ENCODE data around the gene ZNF117.

Gene ZNF117

DNA sequence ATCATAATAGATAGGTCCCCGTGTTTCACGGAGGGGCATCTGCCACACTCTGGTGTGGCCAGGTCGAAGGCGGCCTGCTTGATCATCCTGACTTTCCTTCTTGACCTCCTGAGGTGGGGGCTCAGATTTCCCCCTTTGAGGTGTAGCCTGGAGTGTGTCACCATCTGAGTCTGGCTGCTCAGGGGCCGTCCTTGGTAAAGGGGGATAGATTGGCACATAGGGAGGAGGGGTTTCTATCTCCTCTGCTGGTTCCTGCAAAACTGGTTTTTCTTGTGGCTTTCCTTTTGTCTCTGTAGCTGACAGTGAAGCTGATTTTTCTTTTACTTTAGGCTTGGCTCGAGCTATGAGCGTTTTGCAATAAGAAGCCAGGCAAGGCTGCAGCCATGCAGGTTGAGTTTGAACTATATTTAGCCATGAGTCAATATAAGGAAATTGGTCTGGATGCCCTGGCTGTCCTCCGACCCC is 7.1 kb upstream of the ZNF117 start:
- Histone ChIP-seq H3K9me3 (ENCODE audit: control insufficient read depth, insufficient read depth, low read length) (peaks cover 56% of the 10 kb centered on the region), H3K4me3 (ENCODE audit: low read length) (no peak overlapping the region), H3K27me3 (ENCODE audit: control insufficient read depth, low read length) (no peaks in the 10 kb centered on the region), H3K36me3 (ENCODE audit: control insufficient read depth, low read length) (peaks cover 75% of the 10 kb centered on the region), H3K79me2 (ENCODE audit: control insufficient read depth, low read length) (peaks cover 55% of the 10 kb centered on the region), H3K9me2 (replicated peaks; ENCODE audit: control insufficient read depth, low read length) (no peaks in the 10 kb centered on the region), H4K20me1 (ENCODE audit: control insufficient read depth, insufficient read depth, low read depth, low read length) (no peaks in the 10 kb centered on the region), H3K4me2 (ENCODE audit: low read length) (no peak overlapping the region), H3F3A (ENCODE audit: control insufficient read depth, insufficient read depth) (peaks cover 5% of the 10 kb centered on the region), H3K4me1 (ENCODE audit: control insufficient read depth, low read length) (peaks cover 40% of the 10 kb centered on the region), H3K27ac (ENCODE audit: low read depth, low read length) (no peak overlapping the region)
- no peak for TF ChIP-seq EZH2phosphoT487 (IDR thresholded peaks at IDR 0.05; ENCODE audit: borderline replicate concordance, low read length)
- TF ChIP-seq, protein P1, sequence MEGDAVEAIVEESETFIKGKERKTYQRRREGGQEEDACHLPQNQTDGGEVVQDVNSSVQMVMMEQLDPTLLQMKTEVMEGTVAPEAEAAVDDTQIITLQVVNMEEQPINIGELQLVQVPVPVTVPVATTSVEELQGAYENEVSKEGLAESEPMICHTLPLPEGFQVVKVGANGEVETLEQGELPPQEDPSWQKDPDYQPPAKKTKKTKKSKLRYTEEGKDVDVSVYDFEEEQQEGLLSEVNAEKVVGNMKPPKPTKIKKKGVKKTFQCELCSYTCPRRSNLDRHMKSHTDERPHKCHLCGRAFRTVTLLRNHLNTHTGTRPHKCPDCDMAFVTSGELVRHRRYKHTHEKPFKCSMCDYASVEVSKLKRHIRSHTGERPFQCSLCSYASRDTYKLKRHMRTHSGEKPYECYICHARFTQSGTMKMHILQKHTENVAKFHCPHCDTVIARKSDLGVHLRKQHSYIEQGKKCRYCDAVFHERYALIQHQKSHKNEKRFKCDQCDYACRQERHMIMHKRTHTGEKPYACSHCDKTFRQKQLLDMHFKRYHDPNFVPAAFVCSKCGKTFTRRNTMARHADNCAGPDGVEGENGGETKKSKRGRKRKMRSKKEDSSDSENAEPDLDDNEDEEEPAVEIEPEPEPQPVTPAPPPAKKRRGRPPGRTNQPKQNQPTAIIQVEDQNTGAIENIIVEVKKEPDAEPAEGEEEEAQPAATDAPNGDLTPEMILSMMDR (IDR thresholded peaks at IDR 0.05; ENCODE audit: low read depth, low read length, poor library complexity, severe bottlenecking) = no peak

DNA sequence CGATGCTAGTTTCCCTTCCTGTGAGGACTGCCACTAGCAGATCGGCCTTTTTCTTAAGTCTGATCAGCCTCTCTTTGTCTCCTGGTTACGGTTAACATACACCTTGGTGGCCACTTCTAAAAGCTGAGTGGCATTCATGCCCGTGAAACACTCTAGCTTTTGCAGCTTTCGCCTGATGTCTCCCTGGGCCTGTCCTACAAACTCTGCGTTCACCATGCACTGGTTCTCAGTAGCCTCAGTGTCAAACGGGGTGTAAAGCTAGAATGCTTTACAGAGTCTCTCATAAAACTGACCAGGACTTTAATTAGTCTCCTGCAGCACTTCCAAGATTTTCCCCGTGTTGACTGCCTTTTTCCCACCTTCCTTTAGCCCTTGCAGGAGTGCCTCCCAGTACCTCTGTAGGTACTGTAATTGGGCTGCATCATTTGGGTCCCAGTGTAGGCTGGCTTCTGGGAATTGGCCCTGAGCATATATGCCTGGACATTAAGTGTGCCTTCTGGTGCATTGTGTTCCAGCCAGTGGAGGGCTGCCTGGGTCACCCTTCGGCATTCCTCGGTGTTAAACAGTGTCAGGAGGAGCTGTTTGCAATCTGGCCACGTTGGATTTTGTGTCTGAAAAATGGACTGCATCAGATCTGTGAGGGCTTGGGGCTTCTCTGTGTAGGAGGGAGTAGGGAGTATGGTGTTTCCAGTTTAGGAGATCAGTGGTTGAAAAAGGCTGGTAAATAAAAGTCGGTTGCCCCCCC is 6.5 kb upstream of the ZNF117 start:
- peaks cover 63% of the 10 kb centered on the region for H3K9me3 ChIP-seq (ENCODE audit: control insufficient read depth, insufficient read depth, low read length)
- peaks cover 37% of the 10 kb centered on the region for H3K4me1 ChIP-seq (ENCODE audit: control insufficient read depth, low read length)
- peaks cover 75% of the 10 kb centered on the region for H3K36me3 ChIP-seq (ENCODE audit: control insufficient read depth, low read length)
- H3K4me3 ChIP-seq (ENCODE audit: low read length) = no peak overlapping the region
- no peak overlapping the region for H3K27ac ChIP-seq (ENCODE audit: low read depth, low read length)
- peaks cover 49% of the 10 kb centered on the region for H3K79me2 ChIP-seq (ENCODE audit: control insufficient read depth, low read length)
- H3K27me3 ChIP-seq (ENCODE audit: control insufficient read depth, low read length) = no peaks in the 10 kb centered on the region
- TF ChIP-seq, protein P1 (IDR thresholded peaks at IDR 0.05; ENCODE audit: low read depth, low read length, poor library complexity, severe bottlenecking) = no peak
- no peak for TF ChIP-seq EZH2phosphoT487 (IDR thresholded peaks at IDR 0.05; ENCODE audit: borderline replicate concordance, low read length)
- H3K4me2 ChIP-seq (ENCODE audit: low read length) = no peak overlapping the region
- no peaks in the 10 kb centered on the region for H3K9me2 ChIP-seq (replicated peaks; ENCODE audit: control insufficient read depth, low read length)
- peaks cover 5% of the 10 kb centered on the region for H3F3A ChIP-seq (ENCODE audit: control insufficient read depth, insufficient read depth)
- H4K20me1 ChIP-seq (ENCODE audit: control insufficient read depth, insufficient read depth, low read depth, low read length) = no peaks in the 10 kb centered on the region

DNA sequence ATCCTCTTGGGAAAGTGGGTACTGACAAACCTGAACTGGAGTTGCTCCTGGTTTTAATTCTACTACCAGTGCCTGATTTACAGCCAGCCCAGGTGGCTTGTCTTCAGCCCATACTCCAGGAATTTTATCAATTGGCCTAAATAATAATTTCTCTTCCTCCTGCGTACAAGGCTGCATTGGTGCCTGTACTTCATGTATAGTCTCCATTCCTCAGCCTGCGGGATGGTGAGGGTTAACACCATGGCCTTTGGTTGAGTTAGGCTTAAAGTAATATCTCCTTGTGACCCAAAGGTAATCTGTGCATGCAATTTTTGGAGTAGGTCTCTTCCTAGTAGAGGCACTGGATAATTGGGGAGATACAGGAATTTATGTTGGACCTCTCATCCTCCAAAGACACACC is 5.5 kb upstream of the ZNF117 start:
- H3F3A ChIP-seq (ENCODE audit: control insufficient read depth, insufficient read depth) = peaks cover 5% of the 10 kb centered on the region
- no peaks in the 10 kb centered on the region for H3K9me2 ChIP-seq (replicated peaks; ENCODE audit: control insufficient read depth, low read length)
- H3K36me3 ChIP-seq (ENCODE audit: control insufficient read depth, low read length) = peaks cover 75% of the 10 kb centered on the region
- no peak overlapping the region for H3K4me3 ChIP-seq (ENCODE audit: low read length)
- H3K9me3 ChIP-seq (ENCODE audit: control insufficient read depth, insufficient read depth, low read length) = peaks cover 60% of the 10 kb centered on the region
- no peaks in the 10 kb centered on the region for H3K27me3 ChIP-seq (ENCODE audit: control insufficient read depth, low read length)
- no peak overlapping the region for H3K4me2 ChIP-seq (ENCODE audit: low read length)
- peaks cover 39% of the 10 kb centered on the region for H3K79me2 ChIP-seq (ENCODE audit: control insufficient read depth, low read length)
- H3K27ac ChIP-seq (ENCODE audit: low read depth, low read length) = no peak overlapping the region
- peaks cover 30% of the 10 kb centered on the region for H3K4me1 ChIP-seq (ENCODE audit: control insufficient read depth, low read length)
- H4K20me1 ChIP-seq (ENCODE audit: control insufficient read depth, insufficient read depth, low read depth, low read length) = no peaks in the 10 kb centered on the region
- TF ChIP-seq, protein P1 (IDR thresholded peaks at IDR 0.05; ENCODE audit: low read depth, low read length, poor library complexity, severe bottlenecking) = no peak
- no peak for TF ChIP-seq EZH2phosphoT487 (IDR thresholded peaks at IDR 0.05; ENCODE audit: borderline replicate concordance, low read length)

Measured in DOHH2 (cell line).